Measurements from ENCODE around the gene OR6C3.
"Not testable (repeated sequence)": the region's sequence is repeated elsewhere in the genome, so short reads cannot be mapped to it uniquely, and the experiment has no call there.

Gene OR6C3

GRCh38 chr12:55330446-55330845, at the start of gene OR6C3:
Gene OR6C3 (plus strand): TSS chr12:55330746. CDS start chr12:55331701, 955 bp downstream.
- DNase-seq (ENCODE audit: low read depth), result no peak

DNA sequence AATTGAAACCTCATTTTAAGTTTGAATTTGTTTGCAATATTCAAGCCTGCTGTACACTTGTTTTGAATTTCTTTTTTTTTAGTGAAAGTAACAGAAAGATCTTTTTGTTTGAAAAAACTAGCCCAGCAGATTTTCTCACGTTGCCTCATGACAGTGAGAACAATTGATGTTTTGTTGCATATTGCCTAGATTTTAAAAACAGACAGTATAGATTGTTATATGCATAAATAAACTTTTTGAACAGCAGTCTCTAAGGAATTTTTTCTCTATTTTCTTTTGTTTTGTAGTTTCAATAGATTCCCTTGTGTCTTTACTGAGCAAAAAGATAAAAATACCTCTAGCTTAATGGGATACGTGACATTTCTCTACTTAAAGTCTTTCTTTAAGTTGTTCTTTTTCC, 49.6 kb upstream of the OR6C3 start:
- no peak for DNase-seq (ENCODE audit: low read depth)

DNA sequence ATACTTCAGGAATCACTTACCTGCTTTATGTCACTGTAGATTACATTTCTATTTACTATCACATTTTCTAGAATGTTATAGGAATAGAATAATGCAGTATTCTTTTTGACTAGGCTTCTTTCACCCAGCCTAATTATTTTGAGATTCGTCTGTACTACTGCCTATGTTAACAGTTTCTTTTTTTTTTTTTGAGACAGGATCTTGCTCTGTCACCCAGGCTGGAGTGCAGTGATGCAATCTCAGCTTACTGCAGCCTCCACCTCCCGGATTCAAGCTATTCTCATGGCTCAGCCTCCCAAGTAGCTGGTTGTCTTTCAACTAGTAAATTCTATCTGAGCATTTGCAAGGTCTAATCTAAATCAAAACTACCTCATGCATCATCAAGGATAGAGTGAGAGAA, 40.5 kb upstream of the OR6C3 start:
- DNase-seq (ENCODE audit: low read depth), result no peak

DNA sequence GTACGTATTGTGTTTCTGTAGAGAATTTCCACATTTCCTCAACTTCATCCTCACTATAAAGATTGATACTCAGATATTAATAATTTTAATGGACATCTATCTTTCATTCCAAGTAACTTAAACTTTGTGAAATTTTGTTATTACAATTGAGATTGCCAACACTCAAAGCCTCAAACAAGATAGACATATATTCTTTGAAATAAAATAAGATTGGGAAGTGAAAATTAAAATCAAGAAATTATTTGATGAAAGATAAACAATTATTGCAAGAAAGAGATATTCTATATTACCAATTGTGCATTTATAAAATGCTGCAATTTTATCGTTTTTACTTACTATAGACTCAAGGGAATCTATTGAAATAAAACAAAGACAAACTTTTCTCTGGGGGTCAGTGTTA, 34.1 kb upstream of the OR6C3 start, which contains the start of gene OR6C6:
Gene OR6C6, minus strand, starts transcription at position 101 of the 400 bp plus-strand sequence. CDS start 1,337 bp downstream, outside the sequence.
- DNase-seq (ENCODE audit: low read depth), result no peak

- DNase-seq (ENCODE audit: low read depth), result no peak
Measured at GRCh38 chr12:55314043-55314442, 16.5 kb upstream of the OR6C3 start, which contains the start of gene OR6C1. Gene OR6C1 (plus strand): TSS chr12:55314343. CDS start chr12:55320600, 6,257 bp downstream.

- DNase-seq (ENCODE audit: low read depth), result no peak
Measured at GRCh38 chr12:55320201-55320600, 10.3 kb upstream of the OR6C3 start.

DNA sequence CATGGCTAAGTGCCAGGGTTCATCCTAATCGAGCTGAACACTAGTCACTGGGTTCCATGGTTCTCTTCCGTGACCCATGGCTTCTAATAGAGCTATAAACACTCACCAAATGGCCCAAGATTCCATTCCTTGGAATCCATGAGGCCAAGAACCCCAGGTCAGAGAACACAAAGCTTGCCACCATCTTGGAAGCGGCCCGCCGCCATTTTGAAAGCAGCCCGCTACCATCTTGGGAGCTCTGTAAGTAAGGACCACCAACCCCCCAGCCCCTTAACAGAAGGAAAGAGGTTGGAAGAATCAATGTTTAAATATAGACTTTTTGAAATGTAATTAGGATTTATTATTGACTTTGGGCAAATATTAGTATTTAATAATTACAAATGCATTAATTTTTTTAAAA, 4.7 kb upstream of the OR6C3 start:
- DNase-seq (ENCODE audit: low read depth), result not testable (repeated sequence)

- no peak for DNase-seq (ENCODE audit: low read depth)
Measured at GRCh38 chr12:55336002-55336401, 5.5 kb downstream of the OR6C3 start.

DNA sequence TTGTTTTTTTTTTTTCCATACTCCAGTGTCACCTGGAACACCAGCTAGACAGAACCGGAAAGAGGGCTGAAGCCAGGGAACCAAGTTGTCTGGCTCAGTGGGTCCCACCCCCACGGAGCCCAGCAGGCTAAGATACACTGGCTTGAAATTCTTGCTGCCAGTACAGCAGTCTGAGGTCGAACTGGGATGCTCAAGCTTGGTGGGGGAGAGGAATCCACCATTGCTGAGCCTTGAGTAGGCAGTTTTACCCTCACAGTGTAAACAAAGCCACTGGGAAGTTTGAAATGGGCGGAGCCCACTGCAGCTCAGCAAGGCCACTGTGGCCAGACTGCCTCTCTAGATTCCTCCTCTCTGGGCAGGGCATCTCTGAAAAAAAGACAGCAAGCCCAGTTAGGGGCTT, 24.8 kb downstream of the OR6C3 start:
- DNase-seq (ENCODE audit: low read depth), result not testable (repeated sequence)

DNA sequence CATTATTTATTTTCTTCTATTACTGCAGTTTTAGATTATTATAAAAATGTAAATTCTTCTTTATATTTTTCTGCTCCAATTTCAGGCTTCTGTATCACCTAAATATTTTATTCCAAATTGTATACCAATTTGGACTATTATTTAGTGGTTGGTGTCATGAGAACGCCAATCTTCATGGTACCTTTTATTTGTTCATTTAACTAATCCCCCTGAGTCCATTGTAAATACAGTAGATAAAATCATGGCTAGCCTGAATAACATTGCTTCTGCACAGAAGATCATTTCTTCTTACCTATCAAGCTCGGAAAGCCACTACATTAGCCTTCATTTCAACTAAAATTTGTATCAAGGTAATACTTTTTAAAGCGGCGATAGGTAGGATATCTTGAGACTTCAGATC, 32.1 kb downstream of the OR6C3 start, which contains the start of gene OR6C75:
Gene OR6C75, plus strand, starts transcription at position 301 of the 400 bp plus-strand sequence. CDS start 2,136 bp downstream, outside the sequence.
- no peak for DNase-seq (ENCODE audit: low read depth)

- no peak for DNase-seq (ENCODE audit: low read depth)
Measured at GRCh38 chr12:55365086-55365485, 34.5 kb downstream of the OR6C3 start.

DNA sequence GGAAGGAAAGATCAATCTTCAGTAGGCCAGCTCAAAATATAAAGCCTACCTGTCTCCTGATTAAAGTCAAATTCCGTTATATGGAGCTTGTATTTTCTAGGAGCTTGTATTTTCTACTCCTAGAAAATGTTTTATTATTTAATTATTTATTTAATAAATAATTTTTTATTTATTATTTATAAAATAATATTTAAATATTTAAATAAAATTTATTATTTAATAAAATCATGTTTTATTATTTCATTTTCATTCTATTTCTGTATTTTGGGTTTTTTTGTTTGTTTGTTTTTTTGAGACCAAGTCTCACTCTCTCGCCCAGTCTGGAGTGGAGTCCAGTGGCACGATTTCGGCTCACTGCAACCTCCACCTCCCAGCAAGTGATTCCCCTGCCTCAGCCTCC, 42.0 kb downstream of the OR6C3 start:
- DNase-seq (ENCODE audit: low read depth), result no peak

All from stimulated activated CD4-positive, alpha-beta T cell treated with anti-CD3 and anti-CD28 coated beads, Interleukin-2, amount 100 ng/mL, for 4 hours (primary cell).